Measurements from ENCODE around the gene PRDM8. TPM values are rescaled to one million over a fixed set of nuclear protein-coding genes. Genes with fewer than 3 reads are reported as not detected.

The PRDM8 gene
- total RNA-seq, 1 donor from 2014 or later = 1.2 TPM

DNA sequence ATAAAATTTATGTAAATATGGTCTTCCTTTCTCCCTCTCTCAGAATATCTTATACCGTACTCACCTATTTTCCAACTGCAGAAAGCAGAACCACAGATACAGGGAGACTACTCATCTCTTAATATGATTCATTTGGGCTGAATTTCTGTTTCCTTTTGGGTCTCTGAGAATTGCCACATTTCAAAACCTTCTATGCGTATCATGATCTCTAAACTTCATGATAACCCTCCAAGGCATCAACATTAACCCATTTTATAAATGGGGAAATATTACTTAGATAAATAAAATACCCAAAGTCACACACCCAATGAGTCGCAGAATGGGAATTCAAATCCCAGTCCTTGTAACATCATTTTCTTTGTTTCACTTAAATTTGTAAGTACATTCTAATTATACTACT is 16.6 kb upstream of the PRDM8 start:
- intact Hi-C loops (cut with DNase I) = loop anchor here (5.0 to 10.0 kb wide), 2 partner anchors 37 to 1226 kb away; no protein-coding TSS in a partner anchor
- ATAC-seq (no peak), DNase-seq (ENCODE audit: missing footprints) (no peak)

- no peak for DNase-seq (ENCODE audit: missing footprints)
- intact Hi-C loops (cut with DNase I) = loop anchor here (5.0 to 10.0 kb wide), 2 partner anchors 35 to 1228 kb away; no protein-coding TSS in a partner anchor
- ATAC-seq = no peak
These were observed 15.0 kb upstream of the PRDM8 start for GRCh38 chr4:80182237-80182866.

DNA sequence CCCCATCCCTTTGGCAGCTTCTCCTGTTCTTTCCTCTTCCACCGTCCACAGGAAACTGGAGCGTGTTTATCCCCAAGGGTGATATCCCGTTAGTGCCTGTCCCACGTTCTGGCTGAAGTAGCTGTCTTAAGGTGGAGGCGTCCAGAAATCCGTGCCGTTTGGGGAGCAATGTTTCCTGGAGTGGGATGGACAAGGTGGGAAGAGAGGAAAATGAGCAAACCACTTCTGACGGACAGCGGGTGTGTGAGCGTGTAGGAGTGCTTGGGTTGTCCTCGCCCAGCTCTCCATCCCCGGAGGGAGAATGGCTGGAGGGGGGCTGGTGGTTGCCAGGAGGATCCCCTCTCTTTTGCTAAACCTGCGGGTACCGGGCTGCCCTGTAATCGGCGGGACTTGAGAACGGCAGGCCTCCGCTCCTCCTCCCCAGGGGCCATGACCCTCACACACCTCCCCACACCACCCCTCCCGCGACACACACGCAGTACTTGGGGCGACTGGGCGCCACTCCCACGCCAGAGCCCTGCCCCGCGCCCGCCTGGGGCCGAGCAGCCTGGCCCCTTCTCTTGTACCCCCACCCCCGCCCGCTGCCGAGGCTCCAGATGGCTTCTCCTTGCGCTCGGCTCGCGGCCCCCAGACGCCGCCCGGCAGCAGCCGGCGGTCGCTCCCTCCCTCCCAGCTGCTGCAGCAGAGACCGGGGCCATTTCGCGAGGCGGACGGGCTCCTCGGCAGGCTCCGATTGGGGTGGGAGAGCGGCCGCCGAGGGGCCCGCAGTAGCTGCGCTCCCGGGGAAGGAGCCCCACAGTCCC is 13.9 kb upstream of the PRDM8 start:
- DNase-seq (ENCODE audit: missing footprints) (peak; percentile 80), ATAC-seq (peak; percentile 63)
- intact Hi-C loops (cut with DNase I) = loop anchor here (1.0 to 10.0 kb wide), 3 partner anchors 34 to 1229 kb away; partner anchors contain the start of gene ANTXR2

- intact Hi-C loops (cut with DNase I) = loop anchor here (1.0 to 10.0 kb wide), 3 partner anchors 33 to 1229 kb away; partner anchors contain the start of gene ANTXR2
- peak; percentile 95 for DNase-seq (ENCODE audit: missing footprints)
- peak; percentile 98 for ATAC-seq
These were observed 13.1 kb upstream of the PRDM8 start for GRCh38 chr4:80184053-80184824.

DNA sequence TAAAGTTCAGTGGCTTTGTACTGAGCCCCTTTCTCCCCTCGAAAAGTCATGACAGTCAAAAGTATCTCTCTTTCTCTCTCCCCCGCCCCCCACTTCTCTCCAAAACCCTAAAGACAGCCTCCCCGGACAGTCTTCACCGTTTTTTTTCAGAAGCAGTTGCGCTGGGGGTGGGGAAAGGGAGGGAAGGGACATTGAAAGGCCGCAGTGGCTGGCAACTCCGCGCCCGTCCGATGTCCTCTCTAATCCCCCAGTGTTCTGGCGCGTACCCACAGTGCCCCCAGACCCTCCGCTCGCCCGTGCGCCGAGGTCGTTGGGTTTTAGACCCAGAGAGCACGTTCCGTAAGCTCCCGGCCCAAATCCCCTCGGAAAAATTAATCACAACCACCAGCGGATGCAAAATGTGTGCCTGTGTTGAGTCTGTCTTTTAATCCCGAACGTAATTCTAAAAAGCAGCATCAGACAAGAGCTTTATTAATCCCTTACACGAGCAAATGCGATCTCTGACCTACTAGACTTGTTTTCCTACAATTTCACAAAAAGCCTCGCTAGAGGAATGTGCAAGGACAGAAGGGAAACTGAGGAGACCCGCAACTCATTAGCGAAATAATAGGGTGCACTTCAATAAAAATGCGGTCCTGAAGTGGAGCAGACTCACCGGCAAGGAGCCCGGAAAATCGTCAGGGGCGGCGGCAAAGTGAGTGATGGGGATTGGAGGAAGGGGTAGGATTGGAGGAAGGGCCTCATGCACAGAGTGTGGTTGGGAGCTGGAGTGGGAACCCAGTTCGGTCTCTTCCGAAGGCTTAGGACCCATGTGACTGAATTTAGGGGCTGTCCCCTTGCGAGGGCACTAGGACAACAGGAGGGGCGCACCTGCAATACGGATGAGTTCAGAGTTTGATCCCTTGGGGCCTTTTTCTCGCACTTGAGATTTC is 12.2 kb upstream of the PRDM8 start:
- DNase-seq (ENCODE audit: missing footprints) = no peak
- ATAC-seq = no peak
- intact Hi-C loops (cut with DNase I) = loop anchor here (1.0 to 10.0 kb wide), 3 partner anchors 32 to 1230 kb away; partner anchors contain the start of gene ANTXR2

GRCh38 chr4:80185787-80186548 is 11.3 kb upstream of the PRDM8 start:
- no peak for DNase-seq (ENCODE audit: missing footprints)
- ATAC-seq = no peak
- intact Hi-C loops (cut with DNase I) = loop anchor here (10.0 kb wide), 1 partner anchor 1231 kb away; no protein-coding TSS in a partner anchor

DNA sequence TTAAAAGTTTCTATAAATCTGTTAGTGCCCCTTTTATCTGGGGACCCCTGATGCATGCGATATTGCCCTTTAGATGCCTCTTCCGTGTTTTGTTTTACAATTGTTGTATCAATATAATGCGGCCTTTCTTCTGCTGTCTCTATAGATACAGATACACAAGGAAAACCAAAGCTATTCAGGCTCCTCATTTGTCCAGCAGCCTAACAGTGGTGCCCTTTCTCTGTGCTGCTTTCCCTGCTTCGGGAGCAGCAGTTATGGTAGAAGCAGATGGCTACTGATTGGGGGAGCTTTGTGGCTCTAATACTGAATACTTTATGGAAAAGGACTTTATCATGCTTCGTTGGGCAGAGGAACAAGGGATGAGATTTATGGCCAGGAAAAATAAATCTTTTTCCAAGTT is 10.6 kb upstream of the PRDM8 start:
- DNase-seq (ENCODE audit: missing footprints) (no peak), ATAC-seq (no peak)
- intact Hi-C loops (cut with DNase I) = loop anchor here (10.0 kb wide), 1 partner anchor 1232 kb away; no protein-coding TSS in a partner anchor

DNA sequence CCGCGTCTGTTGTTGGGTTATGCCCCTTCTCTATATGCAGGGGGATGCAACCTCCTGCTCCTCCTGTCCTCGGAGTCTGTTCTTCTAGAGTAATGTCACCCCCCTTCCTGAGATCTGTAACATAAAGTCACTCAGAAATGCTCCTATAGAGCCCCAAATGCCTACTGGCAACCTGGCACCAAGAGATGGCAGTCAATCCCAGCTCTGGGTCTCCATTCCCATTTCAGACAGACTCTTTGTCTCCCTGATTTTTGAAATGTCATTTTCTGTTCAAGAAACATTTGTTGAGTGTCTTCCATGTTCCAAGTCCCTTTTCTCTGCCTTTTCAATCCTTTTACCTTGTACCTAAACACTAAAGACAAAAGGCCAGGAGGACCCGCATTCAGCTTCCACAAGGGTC is 9.6 kb upstream of the PRDM8 start:
- DNase-seq (ENCODE audit: missing footprints) (no peak), ATAC-seq (no peak)
- intact Hi-C loops (cut with DNase I) = loop anchor here (10.0 kb wide), 1 partner anchor 1233 kb away; no protein-coding TSS in a partner anchor

DNA sequence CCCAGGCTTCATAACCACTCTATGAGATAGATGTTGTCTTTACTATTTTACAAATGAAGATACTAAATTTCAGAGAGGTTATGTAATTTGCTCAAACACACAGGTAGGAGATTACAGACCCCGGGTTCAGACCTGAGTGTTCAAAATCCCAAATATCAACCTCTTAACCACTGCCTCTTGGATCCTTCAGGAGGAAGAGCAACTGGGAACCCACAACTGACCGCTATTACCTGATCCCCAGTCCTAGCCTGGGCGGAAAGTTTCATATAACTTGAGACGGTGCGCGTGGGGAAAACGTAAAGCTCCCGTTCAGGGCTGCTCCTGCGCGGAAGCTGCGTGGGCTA is 8.9 kb upstream of the PRDM8 start:
- intact Hi-C loops (cut with DNase I) = loop anchor here (10.0 kb wide), 1 partner anchor 1234 kb away; no protein-coding TSS in a partner anchor
- no peak for DNase-seq (ENCODE audit: missing footprints)
- ATAC-seq = no peak

DNA sequence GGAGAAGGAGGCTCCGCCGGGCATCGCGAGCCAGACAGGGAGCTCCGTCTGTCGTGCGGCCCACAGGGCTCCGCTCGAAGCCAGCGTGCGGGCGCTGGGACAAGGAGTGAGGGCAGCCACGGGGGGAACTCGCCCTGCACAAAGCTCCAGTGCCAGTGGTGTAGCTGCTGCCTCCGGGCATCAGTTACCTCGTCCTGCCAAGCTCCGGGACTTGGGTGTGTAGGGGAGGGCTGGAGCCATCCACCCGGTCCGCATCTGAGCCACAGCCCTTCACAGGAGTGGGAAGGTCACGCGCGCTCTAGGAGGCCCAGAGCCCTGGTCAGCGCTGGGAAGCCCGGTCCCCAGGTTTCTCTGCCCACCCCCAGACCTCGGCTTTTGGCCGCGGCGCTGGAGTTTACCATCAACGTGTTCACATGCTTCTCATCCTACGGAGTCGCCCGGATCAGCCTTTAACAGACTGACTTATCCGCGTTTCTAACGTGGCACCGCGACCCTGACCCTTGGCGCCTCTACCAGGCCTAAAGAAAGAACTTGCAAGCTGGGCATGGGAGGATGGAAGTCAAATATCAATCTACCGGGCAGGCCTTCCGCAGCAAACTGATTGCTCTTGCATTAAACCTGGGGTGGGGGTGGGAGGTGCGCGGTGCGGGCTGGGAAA is 8.4 kb upstream of the PRDM8 start:
- intact Hi-C loops (cut with DNase I) = loop anchor here (10.0 kb wide), 1 partner anchor 1234 kb away; no protein-coding TSS in a partner anchor
- no peak for ATAC-seq
- DNase-seq (ENCODE audit: missing footprints) = no peak

DNA sequence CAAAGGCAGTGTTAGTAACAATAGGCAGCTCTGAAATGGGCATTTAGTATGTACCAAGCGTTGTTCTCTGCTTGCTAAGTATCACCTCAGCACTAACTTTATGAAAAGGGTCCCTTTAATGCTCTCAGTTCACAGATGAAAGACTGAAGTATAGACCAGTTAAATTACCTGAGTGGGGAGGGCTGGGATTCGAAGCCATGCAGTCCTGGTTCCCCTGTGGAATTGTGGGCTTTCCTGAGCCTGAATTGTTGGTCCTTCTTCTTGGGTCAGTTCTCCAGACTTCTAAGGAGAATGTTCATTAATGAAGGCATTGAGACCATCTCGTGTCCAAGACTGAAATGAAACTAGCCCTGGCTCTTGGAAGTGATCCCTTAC is 7.7 kb upstream of the PRDM8 start:
- no peak for ATAC-seq
- intact Hi-C loops (cut with DNase I) = loop anchor here (10.0 kb wide), 1 partner anchor 1235 kb away; no protein-coding TSS in a partner anchor

DNA sequence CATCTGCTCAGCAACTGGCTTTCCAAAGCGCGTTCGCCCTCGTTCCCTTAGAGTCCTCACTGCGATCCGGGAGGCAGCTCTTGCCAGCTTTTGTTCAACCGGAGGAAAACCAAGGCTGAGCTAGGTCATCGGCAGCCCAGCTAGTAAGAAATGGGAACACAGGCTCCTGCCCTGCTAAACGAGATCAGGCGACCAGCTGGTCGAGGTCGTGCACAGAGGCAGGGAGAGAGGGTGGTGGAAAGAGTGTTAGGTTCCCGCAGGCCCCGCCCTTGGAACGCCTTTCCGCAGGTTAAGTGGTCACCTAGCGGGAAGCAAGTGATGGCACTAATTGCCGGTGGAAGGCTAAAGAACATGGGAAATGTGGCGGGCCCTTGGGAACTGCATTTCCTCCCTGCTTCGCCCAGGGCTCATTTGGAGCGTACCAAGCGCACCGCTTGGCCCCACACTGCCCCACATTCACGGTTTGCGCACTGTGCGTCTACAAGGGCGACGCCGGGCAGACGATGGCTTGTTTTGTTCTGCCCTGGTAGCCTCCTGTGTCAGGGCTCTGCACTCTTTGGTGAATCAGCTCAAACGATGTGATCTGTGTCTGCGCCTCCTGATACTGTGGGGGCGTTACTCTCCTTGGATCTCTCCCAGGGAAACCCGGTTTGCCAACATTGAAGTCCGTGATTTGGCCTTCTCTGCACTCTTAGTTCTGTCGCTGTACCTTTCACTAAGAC is 7.2 kb upstream of the PRDM8 start:
- intact Hi-C loops (cut with DNase I) = loop anchor here (10.0 kb wide), 1 partner anchor 1235 kb away; no protein-coding TSS in a partner anchor
- DNase-seq (ENCODE audit: missing footprints) (no peak), ATAC-seq (peak; percentile 52)

More for the DNA sequence above, 7.7 kb upstream of the PRDM8 start:
- no peak for DNase-seq (ENCODE audit: missing footprints)

GRCh38 chr4:80192252-80192866 is 4.9 kb upstream of the PRDM8 start:
- ATAC-seq = no peak
- no peak for DNase-seq (ENCODE audit: missing footprints)
- intact Hi-C loops (cut with DNase I) = no loop called here

DNA sequence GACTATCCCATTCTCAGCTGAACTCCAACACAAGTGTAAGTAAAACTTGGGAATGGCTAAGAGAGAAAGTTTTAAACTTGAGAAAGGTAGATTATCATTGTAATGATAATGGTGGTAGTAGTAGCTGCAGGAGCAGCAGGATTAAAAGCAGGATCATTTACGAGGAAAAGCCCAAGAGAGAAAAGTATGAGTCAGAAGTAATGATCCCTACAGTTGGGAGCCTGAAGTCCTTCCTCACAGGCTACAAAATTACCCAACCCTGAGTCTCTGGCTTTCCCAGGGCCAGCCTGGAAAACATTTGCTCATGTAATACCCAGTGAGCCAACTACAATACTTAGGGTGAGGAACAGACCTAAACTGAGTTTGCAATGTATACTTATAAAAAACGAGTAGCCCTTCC is 4.4 kb upstream of the PRDM8 start:
- ATAC-seq (no peak), DNase-seq (ENCODE audit: missing footprints) (no peak)
- intact Hi-C loops (cut with DNase I) = no loop called here

DNA sequence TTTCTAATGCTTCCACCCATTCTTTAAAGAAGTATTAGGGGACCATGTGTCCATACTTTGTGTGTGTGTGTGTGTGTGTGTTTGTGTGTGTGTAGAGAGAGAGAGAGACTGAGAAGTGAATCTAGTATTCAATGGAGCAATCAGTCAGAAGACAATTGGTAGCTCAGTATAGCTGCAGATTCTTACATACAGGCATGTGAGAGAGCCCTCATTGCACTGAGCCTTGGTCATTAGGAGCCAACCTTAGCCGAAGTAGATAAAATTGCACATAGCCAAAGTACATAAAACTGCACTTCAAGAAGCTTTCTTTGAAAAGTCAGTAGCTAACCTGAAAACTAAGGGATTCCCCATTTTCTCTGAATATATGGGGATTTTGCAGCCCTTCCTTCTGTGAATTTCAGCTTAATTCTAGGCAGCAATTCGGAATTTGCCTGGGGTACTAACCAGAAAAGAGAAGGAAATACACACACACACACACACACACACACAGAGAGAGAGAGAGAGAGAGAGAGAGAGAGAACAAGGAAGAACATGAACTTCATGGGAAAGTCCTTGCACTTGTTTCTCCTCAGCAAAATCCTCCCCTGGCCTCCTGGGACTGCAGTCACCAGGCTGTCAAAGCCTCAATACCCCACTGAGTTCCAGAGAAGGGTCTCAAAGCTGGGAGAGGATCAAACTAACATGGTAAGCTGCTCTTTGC is 1.7 kb upstream of the PRDM8 start:
- DNase-seq (ENCODE audit: missing footprints) = no peak
- ATAC-seq = no peak
- intact Hi-C loops (cut with DNase I) = no loop called here
